CD8-positive, alpha-beta memory T cell (primary cell): ENCODE data around the gene LYPLAL1. TPM values are rescaled to one million over a fixed set of nuclear protein-coding genes. Genes with fewer than 3 reads are reported as not detected.

Experiments
- CTCF ChIA-PET: fragments of 350-600 bp; sonication (Branson Sonifier 250); formaldehyde crosslinking; loops from one replicate; lab custom pipeline; 2021; ENCODE audit warnings: antibody characterized with exemption; lab: Charles Lee
- POLR2A ChIA-PET: fragments of 350-600 bp; sonication (Branson Sonifier 250); formaldehyde crosslinking; loops from one replicate; lab custom pipeline; 2021; ENCODE audit warnings: antibody characterized with exemption; lab: Charles Lee
- DNase-seq, 5 donors: peaks; one replicate each; pipeline versions ENCODE4 v3.0.0 to v3.0.0-alpha.2; 2020 to 2022; ENCODE audit warnings: mixed read lengths in 1 of 5
- H3K27ac ChIP-seq: one replicate; pipeline ENCODE4 v1.7.0; 2013; ENCODE audit warnings: low read depth, mild to moderate bottlenecking, low read length, moderate library complexity
- H3K27me3 ChIP-seq: 2 replicates; pipeline ENCODE4 v1.7.0; 2013; ENCODE audit warnings: low read length, mild to moderate bottlenecking; ENCODE audit not compliant: insufficient read depth, poor library complexity, severe bottlenecking
- H3K36me3 ChIP-seq: 2 replicates; pipeline ENCODE4 v1.7.0; 2013; ENCODE audit warnings: mild to moderate bottlenecking, low read length, moderate library complexity; ENCODE audit not compliant: insufficient read depth
- H3K4me1 ChIP-seq: 2 replicates; pipeline ENCODE4 v1.7.0; 2013; ENCODE audit warnings: mild to moderate bottlenecking, low read length, moderate library complexity; ENCODE audit not compliant: insufficient read depth
- H3K4me3 ChIP-seq: 2 replicates; pipeline ENCODE4 v1.7.0; 2013; ENCODE audit warnings: mild to moderate bottlenecking, low read length
- H3K9me3 ChIP-seq: 2 replicates; pipeline ENCODE4 v1.7.0; 2013; ENCODE audit warnings: mild to moderate bottlenecking, low read length
- H3K27ac Mint-ChIP-seq, 8 donors: one replicate each; pipeline ENCODE4 v1.8.0; 2020 to 2021; ENCODE audit warnings: mixed read lengths in 8 of 8, mild to moderate bottlenecking in 6 of 8, inconsistent platforms in 3 of 8, moderate library complexity in 3 of 8
- H3K27me3 Mint-ChIP-seq, 2 donors: one replicate each; pipeline ENCODE4 v1.8.0; 2020 to 2021; ENCODE audit warnings: mixed read lengths in 2 of 2, mild to moderate bottlenecking in 1 of 2, moderate library complexity in 1 of 2
- H3K36me3 Mint-ChIP-seq, 3 donors: one replicate each; pipeline ENCODE4 v1.8.0; 2020 to 2021; ENCODE audit warnings: mixed read lengths in 3 of 3, inconsistent platforms in 1 of 3, mild to moderate bottlenecking in 1 of 3
- H3K4me1 Mint-ChIP-seq, 3 donors: one replicate each; pipeline ENCODE4 v1.8.0; 2020 to 2021; ENCODE audit warnings: mixed read lengths in 3 of 3, inconsistent platforms in 1 of 3, mild to moderate bottlenecking in 1 of 3
- H3K4me3 Mint-ChIP-seq, 7 donors: one replicate each; pipeline ENCODE4 v1.8.0; 2020 to 2021; ENCODE audit warnings: mixed read lengths in 7 of 7, mild to moderate bottlenecking in 6 of 7, moderate library complexity in 4 of 7, inconsistent platforms in 2 of 7
- H3K9me3 Mint-ChIP-seq, 5 donors: one replicate each; pipeline ENCODE4 v1.8.0; 2020 to 2022; ENCODE audit warnings: mixed read lengths in 5 of 5, mild to moderate bottlenecking in 3 of 5, moderate library complexity in 2 of 5, inconsistent platforms in 1 of 5
- polyA plus RNA-seq: library from polyadenylated mRNA; unstranded; fragments of 300-500 nt; fragmentation: Illumina TruSeq; gene quantifications from one replicate; pipeline ENCODE4 v1.2.3, GENCODE V29; 2021
- total RNA-seq, 2 experiments: library from RNA; stranded (reverse); gene quantifications; one replicate each; pipeline ENCODE4 v1.2.3, GENCODE V29; 2021

Gene LYPLAL1
- total and polyA plus RNA-seq, 3 experiments from 2014 or later: 19.9 to 28.5 (median 22.9) TPM

DNA sequence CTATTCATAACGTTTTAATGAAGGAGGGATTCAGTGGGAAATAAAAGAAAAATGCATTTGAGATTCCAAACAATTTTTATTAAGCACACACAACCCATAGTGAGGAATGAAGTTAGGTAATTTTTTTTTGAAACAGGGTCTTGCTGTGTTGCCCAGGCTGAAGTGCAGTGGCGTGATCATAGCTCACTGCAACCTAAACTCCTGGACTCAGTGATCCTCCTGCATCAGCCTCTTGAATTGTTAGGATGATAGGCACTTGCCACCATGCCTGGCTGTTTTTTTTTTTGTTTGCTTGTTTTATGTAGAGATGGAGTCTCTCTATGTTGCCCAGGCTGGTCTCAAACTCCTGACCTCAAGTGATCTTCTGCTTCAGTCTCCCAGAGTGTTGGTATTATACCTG lies 28.9 kb downstream of the LYPLAL1 start:
- no peaks in the 10 kb centered on the region for H3K4me1 ChIP-seq
- no peak overlapping the region for H3K4me3 Mint-ChIP-seq
- H3K36me3 ChIP-seq: no peaks in the 10 kb centered on the region
- no peak overlapping the region for H3K27ac Mint-ChIP-seq
- POLR2A ChIA-PET: no interaction called here
- H3K9me3 Mint-ChIP-seq: no peaks in the 10 kb centered on the region
- H3K36me3 Mint-ChIP-seq: peaks cover 4 to 13% (median 12%) of the 10 kb centered on the region in 3 donors
- H3K27me3 ChIP-seq: no peaks in the 10 kb centered on the region
- DNase-seq: no peak
- no peaks in the 10 kb centered on the region for H3K27me3 Mint-ChIP-seq
- no peak overlapping the region for H3K4me3 ChIP-seq
- CTCF ChIA-PET: no interaction called here
- H3K9me3 ChIP-seq: no peaks in the 10 kb centered on the region
- no peaks in the 10 kb centered on the region for H3K4me1 Mint-ChIP-seq
- H3K27ac ChIP-seq: no peak overlapping the region

GRCh38 chr1:219206350-219206749 lies 32.7 kb downstream of the LYPLAL1 start:
- ChIA-PET POLR2A (no interaction called here), CTCF (no interaction called here)
- no peak overlapping the region for H3K4me3 ChIP-seq
- Mint-ChIP-seq H3K36me3 (peaks cover 0 to 9% (median 4%) of the 10 kb centered on the region in 3 donors), H3K27ac (no peak overlapping the region), H3K9me3 (no peaks in the 10 kb centered on the region), H3K4me3 (no peak overlapping the region), H3K4me1 (no peaks in the 10 kb centered on the region), H3K27me3 (no peaks in the 10 kb centered on the region)
- no peaks in the 10 kb centered on the region for H3K9me3 ChIP-seq
- no peaks in the 10 kb centered on the region for H3K36me3 ChIP-seq
- DNase-seq: no peak
- no peaks in the 10 kb centered on the region for H3K27me3 ChIP-seq
- no peak overlapping the region for H3K27ac ChIP-seq
- H3K4me1 ChIP-seq: no peaks in the 10 kb centered on the region

DNA sequence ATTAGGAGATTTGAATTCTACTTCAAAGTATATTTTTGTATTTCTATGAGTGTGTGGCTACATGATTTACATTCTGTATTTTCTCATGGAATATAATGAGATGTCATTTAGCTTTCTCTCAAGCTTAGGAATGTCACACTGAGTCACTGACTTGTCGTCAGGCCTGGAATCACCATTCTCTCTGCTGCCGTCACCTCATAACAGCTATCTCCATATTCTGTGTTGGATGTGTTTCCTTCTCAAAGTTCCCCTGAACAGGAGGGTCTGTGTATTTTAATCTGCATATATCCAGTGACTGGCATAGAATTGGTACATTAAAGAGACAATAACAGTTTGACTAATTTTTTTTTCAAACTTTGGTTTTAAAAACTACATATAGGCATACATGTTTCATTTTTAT lies 35.9 kb downstream of the LYPLAL1 start:
- Mint-ChIP-seq H3K9me3 (no peaks in the 10 kb centered on the region), H3K27ac (no peak overlapping the region), H3K4me1 (no peaks in the 10 kb centered on the region), H3K36me3 (peaks cover 5 to 19% (median 11%) of the 10 kb centered on the region in 3 donors), H3K27me3 (no peaks in the 10 kb centered on the region), H3K4me3 (no peak overlapping the region)
- DNase-seq: no peak
- Histone ChIP-seq H3K27ac (no peak overlapping the region), H3K4me1 (no peaks in the 10 kb centered on the region), H3K27me3 (no peaks in the 10 kb centered on the region), H3K36me3 (no peaks in the 10 kb centered on the region), H3K9me3 (no peaks in the 10 kb centered on the region), H3K4me3 (no peak overlapping the region)
- POLR2A ChIA-PET: no interaction called here
- CTCF ChIA-PET: no interaction called here

- peaks cover 5 to 20% (median 11%) of the 10 kb centered on the region in 3 donors for H3K36me3 Mint-ChIP-seq
- CTCF ChIA-PET: no interaction called here
- H3K9me3 Mint-ChIP-seq: no peaks in the 10 kb centered on the region
- peaks cover 0 to under 1% (median 0%) of the 10 kb centered on the region in 3 donors for H3K4me1 Mint-ChIP-seq
- DNase-seq: no peak
- Histone ChIP-seq H3K9me3 (no peaks in the 10 kb centered on the region), H3K27ac (no peak overlapping the region), H3K36me3 (no peaks in the 10 kb centered on the region), H3K4me1 (no peaks in the 10 kb centered on the region), H3K4me3 (no peak overlapping the region), H3K27me3 (no peaks in the 10 kb centered on the region)
- POLR2A ChIA-PET: no interaction called here
- no peak overlapping the region for H3K4me3 Mint-ChIP-seq
- no peaks in the 10 kb centered on the region for H3K27me3 Mint-ChIP-seq
- no peak overlapping the region for H3K27ac Mint-ChIP-seq
Observed at GRCh38 chr1:219210067-219210466, 36.4 kb downstream of the LYPLAL1 start.

DNA sequence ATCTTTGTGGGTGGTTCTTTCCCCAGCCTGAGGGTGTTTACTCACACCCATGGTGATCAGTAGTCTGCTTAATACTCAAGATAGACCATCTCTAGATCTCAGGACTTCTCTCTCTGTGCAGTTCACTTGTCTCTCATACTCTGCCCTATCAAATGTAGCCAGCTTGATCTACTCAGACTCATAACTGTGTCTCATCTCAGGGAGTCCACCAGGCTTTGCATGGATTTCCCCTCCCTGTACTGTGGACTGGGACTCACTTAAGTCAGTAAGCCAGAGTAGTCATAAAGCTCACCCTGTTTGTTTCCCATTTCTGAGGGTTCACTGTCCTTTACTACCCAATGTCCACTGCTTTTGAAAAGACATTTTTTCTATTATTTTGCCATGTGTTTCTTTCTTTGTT lies 41.8 kb downstream of the LYPLAL1 start:
- Mint-ChIP-seq H3K4me1 (peaks cover 0 to 4% (median 0%) of the 10 kb centered on the region in 3 donors), H3K27ac (no peak overlapping the region), H3K9me3 (peaks cover 0 to 2% (median 0%) of the 10 kb centered on the region in 5 donors), H3K36me3 (peaks cover 17 to 34% (median 24%) of the 10 kb centered on the region in 3 donors), H3K27me3 (no peaks in the 10 kb centered on the region), H3K4me3 (no peak overlapping the region)
- no peaks in the 10 kb centered on the region for H3K9me3 ChIP-seq
- H3K27me3 ChIP-seq: no peaks in the 10 kb centered on the region
- H3K27ac ChIP-seq: no peak overlapping the region
- H3K4me3 ChIP-seq: no peak overlapping the region
- CTCF ChIA-PET: no interaction called here
- H3K36me3 ChIP-seq: no peaks in the 10 kb centered on the region
- H3K4me1 ChIP-seq: no peaks in the 10 kb centered on the region
- DNase-seq: no peak
- POLR2A ChIA-PET: no interaction called here

- Histone ChIP-seq H3K9me3 (no peaks in the 10 kb centered on the region), H3K27ac (no peak overlapping the region), H3K4me1 (no peaks in the 10 kb centered on the region), H3K36me3 (no peaks in the 10 kb centered on the region), H3K4me3 (no peak overlapping the region), H3K27me3 (no peaks in the 10 kb centered on the region)
- no peak for DNase-seq
- Mint-ChIP-seq H3K4me1 (no peaks in the 10 kb centered on the region), H3K36me3 (peaks cover 9 to 32% (median 14%) of the 10 kb centered on the region in 3 donors), H3K27ac (no peak overlapping the region), H3K27me3 (no peaks in the 10 kb centered on the region), H3K4me3 (no peak overlapping the region), H3K9me3 (no peaks in the 10 kb centered on the region)
- CTCF ChIA-PET: no interaction called here
- POLR2A ChIA-PET: no interaction called here
Observed at GRCh38 chr1:219220945-219221344, 47.3 kb downstream of the LYPLAL1 start.

DNA sequence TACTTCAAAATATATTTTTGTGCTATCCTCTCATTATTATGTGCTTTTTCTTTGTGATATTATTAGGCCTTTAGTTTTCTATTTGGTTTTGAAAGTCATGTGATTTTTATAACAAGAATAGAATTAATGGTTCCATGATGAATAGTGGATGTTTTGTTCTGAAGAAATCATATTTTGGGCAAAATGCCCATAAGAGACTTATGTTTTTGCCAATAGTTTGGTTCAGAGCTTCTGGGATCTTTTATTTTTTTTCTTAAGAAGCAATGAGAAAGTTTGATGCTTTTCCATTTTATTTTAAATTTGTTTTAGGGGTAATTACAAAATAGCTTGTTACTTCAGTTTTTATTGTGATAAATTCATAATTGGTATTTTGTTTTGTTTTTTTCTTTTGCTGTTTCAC lies 49.8 kb downstream of the LYPLAL1 start:
- Mint-ChIP-seq H3K27ac (peak overlapping the region in 1 of 8 donors; percentile 11), H3K27me3 (no peaks in the 10 kb centered on the region), H3K36me3 (peaks cover 8 to 38% (median 11%) of the 10 kb centered on the region in 3 donors), H3K4me3 (no peak overlapping the region), H3K9me3 (no peaks in the 10 kb centered on the region), H3K4me1 (no peaks in the 10 kb centered on the region)
- DNase-seq: no peak
- no peak overlapping the region for H3K27ac ChIP-seq
- no peaks in the 10 kb centered on the region for H3K9me3 ChIP-seq
- CTCF ChIA-PET: no interaction called here
- H3K4me1 ChIP-seq: no peaks in the 10 kb centered on the region
- no peaks in the 10 kb centered on the region for H3K27me3 ChIP-seq
- H3K36me3 ChIP-seq: no peaks in the 10 kb centered on the region
- POLR2A ChIA-PET: no interaction called here
- no peak overlapping the region for H3K4me3 ChIP-seq

- H3K27ac Mint-ChIP-seq: no peak overlapping the region
- H3K27me3 Mint-ChIP-seq: no peaks in the 10 kb centered on the region
- ChIA-PET POLR2A (no interaction called here), CTCF (no interaction called here)
- H3K36me3 Mint-ChIP-seq: peaks cover 7 to 45% (median 10%) of the 10 kb centered on the region in 3 donors
- Histone ChIP-seq H3K36me3 (no peaks in the 10 kb centered on the region), H3K4me3 (no peak overlapping the region), H3K9me3 (no peaks in the 10 kb centered on the region), H3K27me3 (no peaks in the 10 kb centered on the region), H3K27ac (no peak overlapping the region), H3K4me1 (no peaks in the 10 kb centered on the region)
- H3K4me3 Mint-ChIP-seq: no peak overlapping the region
- no peak for DNase-seq
- H3K9me3 Mint-ChIP-seq: no peaks in the 10 kb centered on the region
- no peaks in the 10 kb centered on the region for H3K4me1 Mint-ChIP-seq
Observed at GRCh38 chr1:219226196-219226595, 52.5 kb downstream of the LYPLAL1 start.
